Hypothalamus (tissue), 51 donors: ENCODE measurements around the gene THUMPD3.

Experiments used
- DNase-seq, 51 donors: peaks; one replicate each; lab custom pipeline; 2025; lab: John Stamatoyannopoulos, UW

The THUMPD3 gene

GRCh38 chr3:9352917-9353752, 9.7 kb upstream of the THUMPD3 start:
- peak in 40 of 51 donors; percentile 1 to 77 (median 35) for DNase-seq

- no peak for DNase-seq
Observed at GRCh38 chr3:9361691-9362388, 1.0 kb upstream of the THUMPD3 start.

- DNase-seq = no peak
Observed at GRCh38 chr3:9369508-9369907, 6.7 kb downstream of the THUMPD3 start.

GRCh38 chr3:9373465-9373864, 10.6 kb downstream of the THUMPD3 start:
- DNase-seq = no peak

- DNase-seq = no peak
Observed at GRCh38 chr3:9377981-9378380, 15.1 kb downstream of the THUMPD3 start.

GRCh38 chr3:9379327-9379726, 16.5 kb downstream of the THUMPD3 start:
- DNase-seq = no peak

- DNase-seq = no peak
Observed at GRCh38 chr3:9380014-9380413, 17.2 kb downstream of the THUMPD3 start.

GRCh38 chr3:9384141-9384828, 21.4 kb downstream of the THUMPD3 start:
- DNase-seq = no peak

- no peak for DNase-seq
Observed at GRCh38 chr3:9385187-9386077, 22.6 kb downstream of the THUMPD3 start.

GRCh38 chr3:9386078-9386459, 23.2 kb downstream of the THUMPD3 start:
- DNase-seq = no peak

GRCh38 chr3:9386501-9387321, 23.9 kb downstream of the THUMPD3 start:
- DNase-seq = no peak

GRCh38 chr3:9387322-9387655, 24.4 kb downstream of the THUMPD3 start:
- no peak for DNase-seq

GRCh38 chr3:9388142-9388541, 25.3 kb downstream of the THUMPD3 start:
- DNase-seq = no peak

- DNase-seq = no peak
Observed at GRCh38 chr3:9388562-9389272, 25.9 kb downstream of the THUMPD3 start.

GRCh38 chr3:9390265-9390888, 27.5 kb downstream of the THUMPD3 start:
- DNase-seq = no peak

GRCh38 chr3:9392041-9392440, 29.2 kb downstream of the THUMPD3 start:
- no peak for DNase-seq

GRCh38 chr3:9395570-9396300, 32.9 kb downstream of the THUMPD3 start:
- no peak for DNase-seq

GRCh38 chr3:9396301-9396631, 33.4 kb downstream of the THUMPD3 start:
- peak in 8 of 51 donors; percentile 49 to 91 (median 68) for DNase-seq
